Muscle of leg (tissue), 11 donors: ENCODE measurements around the gene CORO1C. TPM values are rescaled to one million over a fixed set of nuclear protein-coding genes. Genes with fewer than 3 reads are reported as not detected.
A peak's percentile ranks its signal among the peaks of the same experiment; 100 is the strongest.

Source experiments
- DNase-seq: peaks from one replicate; pipeline ENCODE4 v3.0.0; 2013
- H3K27ac ChIP-seq: one replicate; pipeline ENCODE4 v1.5.1; 2013; ENCODE audit warnings: mild to moderate bottlenecking, low read length, control low read depth
- H3K27me3 ChIP-seq: one replicate; pipeline ENCODE4 v1.6.1; 2013; ENCODE audit warnings: low read length; ENCODE audit not compliant: control insufficient read depth, insufficient read depth
- H3K36me3 ChIP-seq: one replicate; pipeline ENCODE4 v1.6.1; 2013; ENCODE audit warnings: low read length; ENCODE audit not compliant: control insufficient read depth, insufficient read depth
- H3K4me1 ChIP-seq: one replicate; pipeline ENCODE4 v1.6.1; 2013; ENCODE audit warnings: low read length; ENCODE audit not compliant: control insufficient read depth, insufficient read depth
- H3K4me3 ChIP-seq: one replicate; pipeline ENCODE4 v1.5.1; 2013; ENCODE audit warnings: low read length, control low read depth
- H3K9me3 ChIP-seq: replicated peaks from 2 replicates; pipeline ENCODE4 v1.6.1; 2013; ENCODE audit warnings: low read depth, low read length; ENCODE audit not compliant: control insufficient read depth
- WGBS: methylation state at CpG from one replicate; pipeline ENCODE4 v1.1.5; 2013; ENCODE audit warnings: missing lambda C conversion rate; ENCODE audit not compliant: insufficient coverage; 5-methylcytosine and 5-hydroxymethylcytosine counted together
- polyA plus RNA-seq, 8 donors: library from polyadenylated mRNA; unstranded; fragments of 120-200 nt; gene quantifications; one replicate each; pipeline versions ENCODE4 v1.2.1 to v1.2.3, GENCODE V29; 2013; ENCODE audit warnings: inconsistent platforms in 1 of 8, low replicate concordance in 1 of 8; ENCODE audit not compliant: insufficient read length in 8 of 8, insufficient read depth in 1 of 8
- total RNA-seq: library from RNA; stranded (reverse); fragments of 120-200 nt; gene quantifications from one replicate; pipeline ENCODE4 v1.2.4, GENCODE V29; 2013

CORO1C gene
- total and polyA plus RNA-seq, 9 donors: 56.1 to 100 (median 70.0) TPM

DNA sequence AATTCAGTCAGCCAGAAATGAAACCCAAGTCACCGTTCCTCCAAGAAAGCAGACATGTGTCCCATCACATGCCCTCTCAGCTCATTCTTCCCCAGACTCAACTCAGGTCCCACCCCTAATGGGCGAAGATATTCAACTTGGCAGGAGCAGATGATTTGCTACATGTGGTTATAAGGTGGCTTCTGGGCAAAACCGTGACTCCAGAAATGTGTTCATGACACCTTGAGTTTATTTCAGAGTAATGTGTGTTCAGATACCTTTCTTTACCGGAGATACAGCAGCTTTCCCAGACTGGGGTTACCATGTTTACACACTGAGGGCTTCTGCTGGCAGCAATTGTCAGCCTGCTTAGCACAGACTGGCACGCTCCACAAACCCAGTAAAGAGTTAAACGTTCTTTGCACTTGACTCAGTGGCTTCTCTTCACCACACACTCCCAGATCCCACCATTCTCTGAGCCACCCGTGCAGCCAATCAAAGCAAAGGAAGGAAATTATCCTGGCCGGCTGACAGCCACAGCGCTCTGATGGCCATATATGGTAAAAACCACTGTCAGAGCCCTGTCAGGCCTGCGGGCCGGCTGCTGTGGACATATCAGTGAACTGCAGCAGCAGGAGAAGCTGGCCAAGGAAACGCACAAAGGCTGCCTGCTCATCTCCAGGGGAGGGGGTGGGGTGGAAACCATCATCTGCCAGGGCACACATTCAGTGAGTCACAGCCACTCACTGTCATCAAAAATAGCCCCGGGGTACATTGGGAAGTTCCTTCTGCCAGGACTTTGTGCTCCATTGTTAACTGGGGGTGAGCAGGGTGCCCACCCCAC is 39.9 kb downstream of the CORO1C start:
- Histone ChIP-seq H3K4me3 (peak overlapping the region; percentile 4), H3K27ac (peak overlapping the region; percentile 96), H3K9me3 (no peaks in the 10 kb centered on the region), H3K4me1 (peaks cover 53% of the 10 kb centered on the region), H3K27me3 (no peaks in the 10 kb centered on the region), H3K36me3 (peaks cover 5% of the 10 kb centered on the region)
- 7% methylated on average over 8 of the region's 13 CpGs for WGBS
- peak; percentile 98 for DNase-seq

DNA sequence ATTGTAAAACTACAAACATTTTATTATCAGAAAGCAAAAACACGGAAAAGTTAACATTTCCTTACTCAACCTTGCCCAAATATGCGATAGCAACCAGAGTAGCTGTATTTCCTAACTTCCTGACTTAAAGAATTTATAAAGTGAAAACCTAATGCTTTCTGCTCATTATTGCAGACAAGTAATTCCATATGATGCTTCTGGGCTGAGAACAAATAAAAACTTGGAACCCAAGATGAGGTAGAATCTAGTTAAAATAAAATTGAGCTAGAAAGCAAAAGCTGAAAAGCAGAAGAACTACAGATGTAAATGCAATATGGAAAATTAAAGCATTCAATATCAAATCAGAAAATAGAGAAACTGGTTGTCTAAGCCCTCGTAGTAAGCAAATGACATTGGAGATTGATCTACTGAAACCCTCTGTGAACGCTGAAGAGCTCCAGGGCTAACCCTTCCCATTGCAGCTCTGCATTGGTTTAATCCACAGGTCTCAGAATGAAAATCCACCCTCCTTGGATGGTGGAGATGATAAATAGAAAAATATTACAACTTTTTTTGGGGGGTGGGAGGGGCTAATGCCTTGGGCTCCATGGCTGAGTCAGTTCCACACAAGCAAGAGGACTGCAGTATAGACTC is 40.7 kb downstream of the CORO1C start:
- Histone ChIP-seq H3K36me3 (peaks cover 3% of the 10 kb centered on the region), H3K27me3 (no peaks in the 10 kb centered on the region), H3K4me1 (peaks cover 53% of the 10 kb centered on the region), H3K4me3 (no peak overlapping the region), H3K9me3 (no peaks in the 10 kb centered on the region), H3K27ac (peak overlapping the region; percentile 96)
- WGBS: no CpG with 5 or more reads among the region's 4 CpGs
- peak; percentile 79 for DNase-seq

DNA sequence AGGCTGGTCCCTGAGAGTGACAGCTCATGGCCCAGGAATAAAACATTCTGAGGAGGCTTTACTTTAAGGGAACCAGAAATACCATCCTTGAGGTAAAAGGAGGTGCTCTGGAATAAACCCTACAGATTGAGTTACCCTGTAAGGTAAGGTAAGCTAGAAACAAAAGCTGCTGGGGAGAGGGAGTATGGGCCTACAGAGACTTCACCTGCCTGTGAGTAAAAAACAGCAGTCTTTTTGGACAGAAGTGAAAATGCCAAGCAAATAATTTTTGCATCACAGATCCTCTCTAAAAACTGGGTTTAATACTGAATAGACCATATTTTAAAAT is 41.2 kb downstream of the CORO1C start:
- no peak for DNase-seq
- H3K36me3 ChIP-seq: peaks cover under 1% of the 10 kb centered on the region
- H3K4me3 ChIP-seq: no peak overlapping the region
- H3K9me3 ChIP-seq: no peaks in the 10 kb centered on the region
- peaks cover 53% of the 10 kb centered on the region for H3K4me1 ChIP-seq
- peak overlapping the region; percentile 96 for H3K27ac ChIP-seq
- H3K27me3 ChIP-seq: no peaks in the 10 kb centered on the region

DNA sequence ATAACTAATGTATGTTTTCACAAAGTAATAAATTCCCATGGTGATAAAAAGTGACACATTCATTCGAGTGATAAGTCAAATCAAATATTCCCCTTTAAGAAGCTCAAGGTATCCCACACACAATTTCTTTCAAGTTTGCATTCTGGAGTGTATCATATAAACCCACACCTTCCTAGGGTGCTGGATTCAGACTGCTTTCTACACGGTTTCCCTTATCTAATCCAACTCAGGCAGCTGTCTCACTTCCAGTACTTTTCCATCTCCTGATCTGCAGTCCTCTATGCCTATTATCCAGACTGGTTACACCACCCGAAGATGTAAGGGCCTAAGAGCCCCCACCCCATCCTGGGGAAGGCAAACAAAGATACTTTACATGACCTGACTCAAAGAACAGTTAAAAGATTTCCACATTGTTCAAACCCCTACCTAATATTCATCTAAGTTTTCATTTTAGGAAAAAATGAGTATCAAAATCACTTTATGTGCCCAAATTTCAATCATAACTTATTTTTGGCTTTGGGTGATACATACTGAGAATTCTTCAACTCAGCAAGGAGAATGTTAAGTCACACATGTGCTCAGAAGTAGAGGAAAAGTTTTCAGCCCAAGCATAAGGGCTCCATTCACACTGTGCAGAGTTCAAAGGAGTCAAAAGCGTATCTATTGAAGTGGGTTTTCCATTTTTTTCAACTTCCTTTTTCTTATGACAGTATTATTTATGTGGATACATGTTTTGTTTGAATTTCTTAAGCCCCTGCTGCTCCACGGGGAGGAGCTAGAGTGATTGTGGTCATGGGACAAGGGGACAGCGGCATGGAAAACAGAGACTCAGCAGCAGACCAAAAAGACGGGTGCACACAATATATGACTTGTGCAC is 41.8 kb downstream of the CORO1C start:
- peak overlapping the region; percentile 96 for H3K27ac ChIP-seq
- no peaks in the 10 kb centered on the region for H3K36me3 ChIP-seq
- 7% methylated on average over 4 of the region's 7 CpGs for WGBS
- H3K9me3 ChIP-seq: no peaks in the 10 kb centered on the region
- peaks cover 56% of the 10 kb centered on the region for H3K4me1 ChIP-seq
- no peaks in the 10 kb centered on the region for H3K27me3 ChIP-seq
- H3K4me3 ChIP-seq: no peak overlapping the region
- peak; percentile 83 for DNase-seq

DNA sequence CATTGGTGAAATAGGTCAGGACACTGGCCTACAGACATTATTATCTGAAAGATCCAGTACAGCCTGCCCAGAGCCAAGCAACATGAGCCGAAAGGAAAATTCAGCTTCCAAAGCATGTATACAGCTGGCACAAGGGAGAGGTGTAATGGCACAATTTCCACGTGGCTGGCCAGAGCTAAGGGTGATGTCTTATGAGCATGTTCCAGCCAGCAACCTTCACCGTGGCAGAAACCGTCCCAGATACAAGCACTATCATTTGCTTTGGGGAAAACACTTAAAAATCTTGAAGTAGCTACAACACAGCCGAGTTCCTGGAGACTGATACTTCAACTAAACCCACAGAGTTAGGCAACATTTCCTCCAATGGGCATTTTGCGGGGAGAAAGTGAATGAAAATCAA is 44.5 kb downstream of the CORO1C start:
- peak overlapping the region; percentile 67 for H3K27ac ChIP-seq
- 55% methylated on average over 2 of the region's 6 CpGs for WGBS
- peaks cover 38% of the 10 kb centered on the region for H3K4me1 ChIP-seq
- H3K36me3 ChIP-seq: no peaks in the 10 kb centered on the region
- H3K9me3 ChIP-seq: no peaks in the 10 kb centered on the region
- no peak overlapping the region for H3K4me3 ChIP-seq
- peak; percentile 82 for DNase-seq
- no peaks in the 10 kb centered on the region for H3K27me3 ChIP-seq

DNA sequence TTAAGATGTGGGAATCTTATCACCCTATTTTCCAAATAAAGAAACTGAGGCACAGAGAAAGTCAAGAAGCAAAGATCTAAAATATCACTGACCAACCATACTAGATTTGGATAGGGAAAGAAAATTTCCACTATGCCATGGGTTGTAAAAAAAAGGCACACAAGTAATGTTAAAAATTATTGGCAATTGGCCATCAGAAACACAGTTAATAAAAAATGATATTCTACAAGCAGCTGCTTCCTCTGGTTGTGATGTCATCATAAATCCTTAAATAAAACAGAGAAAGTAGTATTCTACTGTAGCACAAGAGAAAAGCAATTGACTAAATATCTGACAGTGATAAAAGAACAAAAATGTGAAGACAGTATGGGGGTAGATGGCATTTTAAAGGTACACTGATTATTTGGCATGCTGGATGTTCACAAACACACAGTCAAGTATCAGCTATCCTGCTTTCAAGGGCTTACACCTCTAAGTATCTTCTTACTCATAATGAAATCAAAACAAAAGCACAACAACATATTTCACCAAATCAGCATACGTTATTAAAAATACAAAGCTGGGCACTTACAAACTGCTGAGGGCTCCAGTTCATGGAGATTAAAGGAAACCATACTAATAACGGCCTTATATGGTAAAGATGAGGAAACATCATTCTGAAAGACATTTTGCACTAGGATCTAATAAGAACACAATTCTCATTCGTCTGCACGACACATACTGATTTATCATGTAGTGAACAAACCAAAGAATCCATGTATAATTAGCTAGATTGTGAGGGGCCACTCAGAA is 45.7 kb downstream of the CORO1C start:
- no peaks in the 10 kb centered on the region for H3K36me3 ChIP-seq
- no CpG with 5 or more reads among the region's 4 CpGs for WGBS
- H3K9me3 ChIP-seq: no peaks in the 10 kb centered on the region
- no peaks in the 10 kb centered on the region for H3K27me3 ChIP-seq
- peak overlapping the region; percentile 67 for H3K27ac ChIP-seq
- DNase-seq: peak; percentile 62
- peaks cover 27% of the 10 kb centered on the region for H3K4me1 ChIP-seq
- H3K4me3 ChIP-seq: no peak overlapping the region

DNA sequence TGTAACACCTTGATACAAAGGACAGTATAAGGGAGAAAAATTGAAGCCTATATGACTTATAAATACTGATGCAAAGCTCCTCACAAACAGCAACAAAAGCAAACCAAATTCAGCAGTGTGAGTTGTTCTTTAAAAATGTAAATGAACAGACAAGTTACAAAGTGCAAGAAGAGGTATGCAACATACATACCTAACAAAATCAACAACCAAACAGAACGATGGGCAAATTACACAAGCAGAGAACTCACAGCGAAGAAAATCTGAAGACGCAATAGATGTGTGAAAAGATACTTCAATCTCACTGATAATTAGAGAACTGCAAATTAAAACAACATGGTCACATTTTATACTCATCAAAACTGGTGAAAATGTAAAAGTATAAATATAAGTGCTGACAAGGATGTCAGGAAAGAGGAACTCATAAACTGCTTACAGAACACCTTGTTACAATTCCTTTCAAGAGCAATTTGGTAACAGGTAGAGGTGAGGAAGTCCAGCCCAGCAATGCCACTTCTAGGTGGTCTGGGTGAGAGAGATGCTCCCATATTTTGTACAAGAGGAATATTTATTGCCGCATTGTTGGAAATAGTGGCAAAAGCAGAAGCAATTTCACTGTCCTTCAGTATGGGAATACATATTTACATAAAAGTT is 47.3 kb downstream of the CORO1C start:
- no CpG with 5 or more reads among the region's 4 CpGs for WGBS
- no peaks in the 10 kb centered on the region for H3K27me3 ChIP-seq
- H3K36me3 ChIP-seq: no peaks in the 10 kb centered on the region
- no peak for DNase-seq
- no peak overlapping the region for H3K27ac ChIP-seq
- peaks cover 16% of the 10 kb centered on the region for H3K4me1 ChIP-seq
- H3K4me3 ChIP-seq: no peak overlapping the region
- H3K9me3 ChIP-seq: no peaks in the 10 kb centered on the region

DNA sequence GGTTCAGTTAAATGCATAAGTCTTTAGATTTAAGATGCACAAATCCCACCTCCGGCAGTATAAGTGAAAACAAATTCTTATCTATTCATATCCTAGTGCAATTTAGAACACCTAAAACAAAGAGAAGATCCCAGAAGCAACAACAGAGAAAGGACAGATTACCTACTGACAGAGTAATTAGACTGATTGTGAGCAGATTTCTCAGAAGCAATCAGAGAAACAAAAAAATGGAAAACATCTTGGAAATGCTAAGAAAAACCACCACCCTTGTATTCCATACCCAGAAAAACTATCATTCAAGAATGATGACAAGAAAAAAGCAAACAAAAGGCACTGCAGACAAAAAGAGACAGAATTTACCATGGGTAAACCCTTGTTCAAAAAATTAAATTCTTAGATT is 50.0 kb downstream of the CORO1C start:
- WGBS: no CpG with 5 or more reads among the region's 1 CpG
- DNase-seq: no peak
- no peaks in the 10 kb centered on the region for H3K27me3 ChIP-seq
- H3K4me1 ChIP-seq: peaks cover 3% of the 10 kb centered on the region
- no peak overlapping the region for H3K27ac ChIP-seq
- H3K9me3 ChIP-seq: no peaks in the 10 kb centered on the region
- no peak overlapping the region for H3K4me3 ChIP-seq
- peaks cover 6% of the 10 kb centered on the region for H3K36me3 ChIP-seq

DNA sequence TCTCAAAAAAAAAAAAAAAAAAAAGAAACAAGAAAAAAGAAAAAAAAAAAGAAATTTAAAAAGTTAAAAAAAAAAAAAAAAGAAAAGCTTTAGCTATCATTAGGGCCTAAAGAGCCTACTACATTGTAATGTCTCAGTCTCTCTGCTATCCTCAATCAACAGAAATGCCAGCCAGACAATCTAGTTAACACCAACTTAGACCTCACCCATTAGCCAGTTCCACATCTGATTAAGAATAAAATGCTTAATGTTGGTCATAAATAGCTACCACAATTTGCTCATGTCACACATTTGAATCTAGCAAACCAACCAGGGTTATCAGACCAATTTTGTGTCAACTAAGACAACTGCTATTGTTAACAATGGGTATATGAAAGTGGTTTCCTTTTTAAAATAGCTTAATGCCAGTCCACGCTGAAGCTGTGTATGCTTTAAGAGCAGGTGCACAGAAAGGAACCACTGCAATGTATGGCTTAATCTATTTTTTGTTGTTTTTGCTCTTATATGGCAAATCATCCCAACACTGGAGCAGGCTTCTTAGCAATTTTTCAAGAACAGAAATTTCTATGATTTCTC is 52.1 kb downstream of the CORO1C start:
- no peaks in the 10 kb centered on the region for H3K4me1 ChIP-seq
- H3K4me3 ChIP-seq: no peak overlapping the region
- H3K36me3 ChIP-seq: peaks cover 11% of the 10 kb centered on the region
- H3K27ac ChIP-seq: no peak overlapping the region
- H3K9me3 ChIP-seq: no peaks in the 10 kb centered on the region
- WGBS: no CpG with 5 or more reads among the region's 1 CpG
- H3K27me3 ChIP-seq: no peaks in the 10 kb centered on the region
- no peak for DNase-seq
